PC-9 (cell line): ENCODE results near the gene BRF1. TPM values are rescaled to one million over a fixed set of nuclear protein-coding genes. Genes with fewer than 3 reads are reported as not detected.

Experiments used
- BruUV-seq: library from RNA; stranded (reverse); fragments of 400-500 nt; replicated peaks from 2 replicates; lab custom pipeline; 2021; lab: Mats Ljungman, UMichigan
- CTCF ChIA-PET: fragments of 300-600 bp; sonication (Branson Sonifier 250); formaldehyde crosslinking; loops from one replicate; lab custom pipeline; 2022; ENCODE audit warnings: antibody characterized with exemption; lab: Charles Lee
- POLR2A ChIA-PET: fragments of 300-600 bp; sonication (Branson Sonifier 250); formaldehyde crosslinking; loops from one replicate; lab custom pipeline; 2022; ENCODE audit warnings: antibody characterized with exemption; ENCODE audit not compliant: unreplicated experiment; lab: Charles Lee
- DNase-seq, 2 experiments: peaks; one replicate each; pipeline versions ENCODE4 v3.0.0 to v3.0.0-alpha.2; 2015 to 2022; ENCODE audit warnings: mixed read lengths in 1 of 2
- H2AFZ ChIP-seq: fragments of 200-600 bp; sonication (generic); 2 replicates; pipeline ENCODE4 v1.8.1; 2017; ENCODE audit warnings: antibody characterized with exemption
- H3F3A ChIP-seq: fragments of 200-600 bp; sonication (generic); 2 replicates; pipeline ENCODE4 v1.8.1; 2017; ENCODE audit warnings: antibody characterized with exemption, mild to moderate bottlenecking, low read depth; ENCODE audit not compliant: insufficient read depth
- H3K27ac ChIP-seq: fragments of 200-600 bp; sonication (generic); 2 replicates; pipeline ENCODE4 v1.6.1; 2016; ENCODE audit warnings: mixed run types
- H3K27me3 ChIP-seq: fragments of 200-600 bp; sonication (generic); 2 replicates; pipeline ENCODE4 v1.6.1; 2016; ENCODE audit warnings: low read depth, mixed run types; ENCODE audit not compliant: insufficient read depth
- H3K36me3 ChIP-seq: fragments of 200-600 bp; sonication (generic); 2 replicates; pipeline ENCODE4 v1.6.1; 2016; ENCODE audit warnings: low read depth, mixed run types
- H3K4me1 ChIP-seq: fragments of 200-600 bp; sonication (generic); replicated peaks from 2 replicates; pipeline ENCODE4 v1.6.1; 2016; ENCODE audit warnings: mixed run types; ENCODE audit not compliant: insufficient read depth
- H3K4me2 ChIP-seq: fragments of 200-600 bp; sonication (generic); 2 replicates; pipeline ENCODE4 v1.6.1; 2017; ENCODE audit warnings: mixed run types
- H3K4me3 ChIP-seq: fragments of 200-600 bp; sonication (generic); 2 replicates; pipeline ENCODE4 v1.6.1; 2016; ENCODE audit warnings: mixed run types
- H3K79me2 ChIP-seq: fragments of 200-600 bp; sonication (generic); 2 replicates; pipeline ENCODE4 v1.6.1; 2017; ENCODE audit warnings: low read depth, mixed run types
- H3K9me2 ChIP-seq: fragments of 200-600 bp; sonication (generic); 2 replicates; pipeline ENCODE4 v1.8.1; 2017; ENCODE audit warnings: mild to moderate bottlenecking; ENCODE audit not compliant: insufficient read depth
- H3K9me3 ChIP-seq: fragments of 200-600 bp; sonication (generic); 2 replicates; pipeline ENCODE4 v1.8.1; 2016; ENCODE audit warnings: low read depth; ENCODE audit not compliant: insufficient read depth
- H4K20me1 ChIP-seq: fragments of 200-600 bp; sonication (generic); 2 replicates; pipeline ENCODE4 v1.8.1; 2017; ENCODE audit not compliant: insufficient read depth
- EZH2 ChIP-seq: fragments of 200-600 bp; sonication (generic); IDR thresholded peaks from 2 replicates; pipeline ENCODE4 v1.8.0; 2017; ENCODE audit warnings: antibody characterized with exemption, low read depth
- intact Hi-C: fragments of 100-400 bp; cut with micrococcal nuclease; formaldehyde crosslinking; loops from one replicate; pipeline ENCODE4 v1.10.0; 2022; ENCODE audit not compliant: unreplicated experiment
- total RNA-seq: library from RNA; stranded (reverse); gene quantifications from 2 replicates; pipeline ENCODE4 v1.2.3, GENCODE V29; 2021
- TF ChIP-seq, protein P1 (sequence below): fragments of 200-600 bp; sonication (generic); conservative IDR thresholded peaks from 2 replicates; pipeline ENCODE4 v1.6.1; 2017; ENCODE audit warnings: mixed run types, antibody characterized with exemption, mild to moderate bottlenecking, moderate library complexity

The BRF1 gene
- total RNA-seq, 1 experiment from 2014 or later, result 24.8 TPM

DNA sequence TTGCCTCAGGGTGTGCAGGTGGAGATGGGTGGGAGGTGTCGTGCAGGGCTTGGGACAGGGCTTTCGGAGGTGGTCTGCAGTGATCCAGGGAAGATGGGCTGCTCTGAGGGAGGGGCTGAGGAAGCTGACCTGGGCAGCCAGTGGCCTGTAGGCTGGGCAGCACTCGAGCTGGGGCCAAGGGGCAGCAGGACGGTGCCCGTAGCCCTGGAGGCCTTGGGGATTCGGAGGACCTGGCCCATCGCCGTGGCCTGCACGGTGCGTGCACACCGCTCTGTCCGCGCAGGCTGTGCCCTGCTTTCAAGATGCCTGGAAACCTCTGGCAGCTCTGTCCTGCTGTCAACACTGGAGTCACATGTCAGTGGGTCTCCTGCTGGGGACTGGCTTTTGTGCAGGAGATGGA lies 22.9 kb upstream of the BRF1 start:
- Histone ChIP-seq H2AFZ (no peak overlapping the region), H3K4me3 (no peak overlapping the region), H3K9me2 (no peaks in the 10 kb centered on the region), H3K4me1 (no peaks in the 10 kb centered on the region), H3K4me2 (no peak overlapping the region), H3K27me3 (no peaks in the 10 kb centered on the region), H3F3A (peaks cover 5% of the 10 kb centered on the region), H3K79me2 (peaks cover 48% of the 10 kb centered on the region), H3K36me3 (no peaks in the 10 kb centered on the region), H3K27ac (no peak overlapping the region), H4K20me1 (peaks cover 13% of the 10 kb centered on the region), H3K9me3 (no peaks in the 10 kb centered on the region)
- intact Hi-C loops, result no loop called here
- ChIA-PET CTCF (no interaction called here), POLR2A (no interaction called here)
- TF ChIP-seq, protein P1, sequence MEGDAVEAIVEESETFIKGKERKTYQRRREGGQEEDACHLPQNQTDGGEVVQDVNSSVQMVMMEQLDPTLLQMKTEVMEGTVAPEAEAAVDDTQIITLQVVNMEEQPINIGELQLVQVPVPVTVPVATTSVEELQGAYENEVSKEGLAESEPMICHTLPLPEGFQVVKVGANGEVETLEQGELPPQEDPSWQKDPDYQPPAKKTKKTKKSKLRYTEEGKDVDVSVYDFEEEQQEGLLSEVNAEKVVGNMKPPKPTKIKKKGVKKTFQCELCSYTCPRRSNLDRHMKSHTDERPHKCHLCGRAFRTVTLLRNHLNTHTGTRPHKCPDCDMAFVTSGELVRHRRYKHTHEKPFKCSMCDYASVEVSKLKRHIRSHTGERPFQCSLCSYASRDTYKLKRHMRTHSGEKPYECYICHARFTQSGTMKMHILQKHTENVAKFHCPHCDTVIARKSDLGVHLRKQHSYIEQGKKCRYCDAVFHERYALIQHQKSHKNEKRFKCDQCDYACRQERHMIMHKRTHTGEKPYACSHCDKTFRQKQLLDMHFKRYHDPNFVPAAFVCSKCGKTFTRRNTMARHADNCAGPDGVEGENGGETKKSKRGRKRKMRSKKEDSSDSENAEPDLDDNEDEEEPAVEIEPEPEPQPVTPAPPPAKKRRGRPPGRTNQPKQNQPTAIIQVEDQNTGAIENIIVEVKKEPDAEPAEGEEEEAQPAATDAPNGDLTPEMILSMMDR, result no peak
- no peak for TF ChIP-seq EZH2
- DNase-seq, result no peak
- BruUV-seq, result no TSS peak

DNA sequence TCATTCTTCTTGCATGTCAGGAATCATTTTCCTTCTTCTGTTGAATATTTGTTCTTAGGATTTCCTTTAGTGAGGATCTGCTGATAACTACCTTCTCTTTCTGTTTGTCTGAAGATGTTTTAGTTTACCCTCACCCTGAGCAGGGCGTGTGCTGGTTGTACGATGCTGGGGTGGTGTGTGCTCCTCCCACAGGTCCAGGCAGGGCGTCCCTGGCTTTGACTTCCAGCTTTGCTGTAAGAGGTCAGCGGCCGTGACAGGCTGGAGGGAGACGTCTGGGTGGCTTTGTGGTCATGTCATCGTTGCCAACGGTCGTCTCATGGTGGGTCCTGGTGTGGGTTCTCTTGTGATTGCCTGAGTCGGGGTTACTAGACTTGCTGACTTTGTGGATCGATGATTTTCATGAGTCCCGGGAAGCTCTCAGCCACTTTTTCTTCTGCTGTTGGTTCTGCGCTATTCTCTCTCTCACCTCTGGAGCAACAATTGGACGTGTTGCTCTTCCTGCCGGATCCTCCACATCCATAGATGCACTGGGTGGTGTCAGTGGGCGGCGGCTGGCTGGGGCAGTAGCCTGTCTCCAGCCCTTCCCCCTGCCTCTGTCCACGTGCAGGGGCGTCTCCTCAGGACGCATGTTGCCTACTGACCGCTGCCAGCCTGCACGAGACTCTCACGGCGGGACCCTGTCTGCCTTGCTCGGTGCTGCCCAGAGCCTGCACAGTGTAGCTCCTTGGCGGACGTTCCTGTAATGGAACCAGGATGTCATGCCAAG lies 22.2 kb upstream of the BRF1 start:
- H3K27ac ChIP-seq, result no peak overlapping the region
- H3K36me3 ChIP-seq, result no peaks in the 10 kb centered on the region
- peaks cover 5% of the 10 kb centered on the region for H3F3A ChIP-seq
- intact Hi-C loops, result no loop called here
- BruUV-seq, result no TSS peak
- CTCF ChIA-PET, result no interaction called here
- H3K4me2 ChIP-seq, result no peak overlapping the region
- H3K9me2 ChIP-seq, result no peaks in the 10 kb centered on the region
- H3K9me3 ChIP-seq, result no peaks in the 10 kb centered on the region
- peaks cover 51% of the 10 kb centered on the region for H3K79me2 ChIP-seq
- DNase-seq, result no peak
- TF ChIP-seq EZH2, result no peak
- TF ChIP-seq, protein P1, result no peak
- H3K27me3 ChIP-seq, result no peaks in the 10 kb centered on the region
- H3K4me3 ChIP-seq, result no peak overlapping the region
- no peak overlapping the region for H2AFZ ChIP-seq
- H3K4me1 ChIP-seq, result no peaks in the 10 kb centered on the region
- POLR2A ChIA-PET, result no interaction called here
- peaks cover 7% of the 10 kb centered on the region for H4K20me1 ChIP-seq

DNA sequence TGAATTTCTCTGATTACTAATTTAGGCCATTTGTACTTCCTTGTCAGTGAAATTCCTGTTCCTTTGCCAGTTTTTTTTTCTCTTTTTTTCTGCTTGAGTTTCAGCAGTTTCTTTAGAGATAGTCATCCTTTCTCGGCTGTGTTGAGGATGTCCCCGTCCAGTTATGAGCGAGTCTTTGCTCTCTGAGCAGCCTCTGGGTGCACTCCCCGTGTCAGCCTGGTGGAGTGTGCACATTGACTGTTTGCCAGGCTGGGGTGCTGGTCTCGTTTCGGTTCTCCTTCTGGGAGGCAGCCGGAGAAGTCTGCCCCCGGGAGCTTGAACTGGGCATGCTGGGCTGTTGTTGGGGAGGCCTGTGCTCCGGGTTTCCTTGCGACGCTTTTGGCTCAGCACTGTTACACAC lies 16.7 kb upstream of the BRF1 start:
- no peaks in the 10 kb centered on the region for H3K9me2 ChIP-seq
- H3K4me1 ChIP-seq, result peaks cover 14% of the 10 kb centered on the region
- BruUV-seq, result TSS peak; percentile 13
- no peak overlapping the region for H3K4me2 ChIP-seq
- no peaks in the 10 kb centered on the region for H3K9me3 ChIP-seq
- no peaks in the 10 kb centered on the region for H3K27me3 ChIP-seq
- peaks cover 3% of the 10 kb centered on the region; the same call in 1 of the 2 replicates for H4K20me1 ChIP-seq
- no peak overlapping the region for H3K27ac ChIP-seq
- H3K36me3 ChIP-seq, result no peaks in the 10 kb centered on the region
- no peak for DNase-seq
- peaks cover 66% of the 10 kb centered on the region for H3K79me2 ChIP-seq
- no peak for TF ChIP-seq EZH2
- TF ChIP-seq, protein P1, result no peak
- H2AFZ ChIP-seq, result no peak overlapping the region
- POLR2A ChIA-PET, result no interaction called here
- intact Hi-C loops, result loop anchor here (2.0 kb wide), 1 partner anchor 173 kb away; the partner anchor contains the start of gene TEDC1
- peaks cover 12% of the 10 kb centered on the region for H3F3A ChIP-seq
- no peak overlapping the region for H3K4me3 ChIP-seq
- CTCF ChIA-PET, result no interaction called here
